ENCODE results near the gene MRPS35.

The MRPS35 gene

DNA sequence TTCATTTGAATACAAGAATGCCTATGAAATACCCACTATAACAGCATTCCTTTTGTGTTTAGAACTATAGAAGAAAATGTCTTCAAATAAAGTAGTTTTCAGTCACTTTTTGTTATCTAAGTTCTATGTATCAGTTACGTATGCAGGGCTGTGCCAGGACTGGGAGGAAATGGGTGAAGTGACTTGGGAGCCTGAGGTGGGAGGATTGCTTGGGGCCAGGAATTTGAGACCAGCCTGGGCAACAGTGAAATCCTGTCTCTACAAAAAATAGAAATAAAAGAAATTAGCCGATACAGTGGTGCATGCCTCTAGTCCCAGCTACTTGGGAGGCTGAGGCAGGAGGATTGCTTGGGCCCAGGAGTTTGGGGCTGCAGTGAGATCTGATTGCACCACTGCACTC is 92.3 kb downstream of the MRPS35 start:
- Histone ChIP-seq H3K4me3 (ENCODE audit: low read length) (no peak overlapping the region), H3K9me3 (ENCODE audit: control insufficient read depth, insufficient read depth, low read length) (no peaks in the 10 kb centered on the region), H3K27ac (ENCODE audit: low read depth, low read length) (no peak overlapping the region), H3F3A (ENCODE audit: control insufficient read depth, insufficient read depth) (no peaks in the 10 kb centered on the region), H3K36me3 (ENCODE audit: control insufficient read depth, low read length) (peaks cover 19% of the 10 kb centered on the region), H4K20me1 (ENCODE audit: control insufficient read depth, insufficient read depth, low read depth, low read length) (no peaks in the 10 kb centered on the region), H3K79me2 (ENCODE audit: control insufficient read depth, low read length) (no peaks in the 10 kb centered on the region), H3K4me1 (ENCODE audit: control insufficient read depth, low read length) (0 out of 2 replicates have a peak, but pooled peaks cover 3% of the 10 kb centered on the region), H3K9me2 (replicated peaks; ENCODE audit: control insufficient read depth, low read length) (no peaks in the 10 kb centered on the region), H3K4me2 (ENCODE audit: low read length) (no peak overlapping the region), H3K27me3 (ENCODE audit: control insufficient read depth, low read length) (no peaks in the 10 kb centered on the region)
- TF ChIP-seq, protein P1, sequence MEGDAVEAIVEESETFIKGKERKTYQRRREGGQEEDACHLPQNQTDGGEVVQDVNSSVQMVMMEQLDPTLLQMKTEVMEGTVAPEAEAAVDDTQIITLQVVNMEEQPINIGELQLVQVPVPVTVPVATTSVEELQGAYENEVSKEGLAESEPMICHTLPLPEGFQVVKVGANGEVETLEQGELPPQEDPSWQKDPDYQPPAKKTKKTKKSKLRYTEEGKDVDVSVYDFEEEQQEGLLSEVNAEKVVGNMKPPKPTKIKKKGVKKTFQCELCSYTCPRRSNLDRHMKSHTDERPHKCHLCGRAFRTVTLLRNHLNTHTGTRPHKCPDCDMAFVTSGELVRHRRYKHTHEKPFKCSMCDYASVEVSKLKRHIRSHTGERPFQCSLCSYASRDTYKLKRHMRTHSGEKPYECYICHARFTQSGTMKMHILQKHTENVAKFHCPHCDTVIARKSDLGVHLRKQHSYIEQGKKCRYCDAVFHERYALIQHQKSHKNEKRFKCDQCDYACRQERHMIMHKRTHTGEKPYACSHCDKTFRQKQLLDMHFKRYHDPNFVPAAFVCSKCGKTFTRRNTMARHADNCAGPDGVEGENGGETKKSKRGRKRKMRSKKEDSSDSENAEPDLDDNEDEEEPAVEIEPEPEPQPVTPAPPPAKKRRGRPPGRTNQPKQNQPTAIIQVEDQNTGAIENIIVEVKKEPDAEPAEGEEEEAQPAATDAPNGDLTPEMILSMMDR (IDR thresholded peaks at IDR 0.05; ENCODE audit: low read depth, low read length, poor library complexity, severe bottlenecking): no peak
- TF ChIP-seq EZH2phosphoT487 (IDR thresholded peaks at IDR 0.05; ENCODE audit: borderline replicate concordance, low read length): no peak

DNA sequence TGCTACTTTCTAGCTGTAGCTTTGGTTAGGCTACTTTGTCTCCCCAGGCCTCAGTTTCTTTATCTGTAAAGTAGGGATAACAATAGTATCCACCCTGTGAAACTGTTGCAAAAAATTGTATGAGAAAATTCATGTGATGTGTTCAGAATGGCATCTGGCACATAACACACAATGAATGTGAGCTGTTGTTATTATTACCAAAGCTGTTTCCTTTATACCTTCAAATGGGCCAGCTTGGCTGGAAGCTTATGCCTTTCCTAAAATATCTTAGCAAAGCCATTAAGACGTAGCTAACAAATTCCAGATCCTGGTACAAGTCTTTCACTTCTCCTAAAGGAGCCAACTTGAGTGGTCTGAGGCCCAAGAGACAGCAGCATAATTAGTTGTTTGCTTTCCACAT is 94.6 kb downstream of the MRPS35 start:
- H3K27me3 ChIP-seq (ENCODE audit: control insufficient read depth, low read length): no peaks in the 10 kb centered on the region
- no peaks in the 10 kb centered on the region for H3K9me3 ChIP-seq (ENCODE audit: control insufficient read depth, insufficient read depth, low read length)
- 0 out of 2 replicates have a peak, but pooled peaks cover 3% of the 10 kb centered on the region for H3K4me1 ChIP-seq (ENCODE audit: control insufficient read depth, low read length)
- no peak overlapping the region for H3K27ac ChIP-seq (ENCODE audit: low read depth, low read length)
- no peak overlapping the region for H3K4me2 ChIP-seq (ENCODE audit: low read length)
- H3F3A ChIP-seq (ENCODE audit: control insufficient read depth, insufficient read depth): no peaks in the 10 kb centered on the region
- H4K20me1 ChIP-seq (ENCODE audit: control insufficient read depth, insufficient read depth, low read depth, low read length): no peaks in the 10 kb centered on the region
- H3K9me2 ChIP-seq (replicated peaks; ENCODE audit: control insufficient read depth, low read length): no peaks in the 10 kb centered on the region
- no peaks in the 10 kb centered on the region for H3K79me2 ChIP-seq (ENCODE audit: control insufficient read depth, low read length)
- TF ChIP-seq EZH2phosphoT487 (IDR thresholded peaks at IDR 0.05; ENCODE audit: borderline replicate concordance, low read length): no peak
- TF ChIP-seq, protein P1 (IDR thresholded peaks at IDR 0.05; ENCODE audit: low read depth, low read length, poor library complexity, severe bottlenecking): no peak
- peaks cover 6% of the 10 kb centered on the region; the same call in 1 of the 2 replicates for H3K36me3 ChIP-seq (ENCODE audit: control insufficient read depth, low read length)
- H3K4me3 ChIP-seq (ENCODE audit: low read length): no peak overlapping the region
